CD4-positive, alpha-beta T cell (primary cell): ENCODE measurements around the gene PHLDB3. TPM values are rescaled to one million over a fixed set of nuclear protein-coding genes. Genes with fewer than 3 reads are reported as not detected.
"Not testable (repeated sequence)": the region's sequence is repeated elsewhere in the genome, so short reads cannot be mapped to it uniquely, and the experiment has no call there.

Experiments
- ATAC-seq: fragments of 200-7000 bp; cut with Tn5 transposase; one replicate; pipeline ENCODE4 v1.10.0; 2022; ENCODE audit warnings: mild to moderate bottlenecking; ENCODE audit not compliant: poor library complexity
- CTCF ChIA-PET: fragments of 350-600 bp; sonication (Branson Sonifier 250); formaldehyde crosslinking; loops from one replicate; lab custom pipeline; 2021; ENCODE audit warnings: antibody characterized with exemption, inconsistent platforms; lab: Charles Lee
- POLR2A ChIA-PET: fragments of 350-600 bp; sonication (Branson Sonifier 250); formaldehyde crosslinking; loops from one replicate; lab custom pipeline; 2021; ENCODE audit warnings: antibody characterized with exemption, inconsistent platforms; lab: Charles Lee
- DNase-seq, 14 experiments: peaks; one replicate each; pipeline ENCODE4 v3.0.0-alpha.2; 2013 to 2020; ENCODE audit warnings: mixed read lengths in 2 of 14
- H3K27ac ChIP-seq, 2 donors: one replicate each; pipeline versions ENCODE4 v1.5.1 to v1.7.0; 2013; ENCODE audit warnings: low read length in 2 of 2, low read depth in 1 of 2, mild to moderate bottlenecking in 1 of 2
- H3K27me3 ChIP-seq, 2 experiments: 1 replicate in 1 of 2; 2 replicates in 1 of 2; pipeline versions ENCODE4 v1.6.1 to v1.7.0; 2013; ENCODE audit warnings: low read length in 2 of 2, control low read depth in 1 of 2, mild to moderate bottlenecking in 1 of 2, moderate library complexity in 1 of 2; ENCODE audit not compliant: insufficient read depth in 2 of 2, control insufficient read depth in 1 of 2
- H3K36me3 ChIP-seq: one replicate; pipeline ENCODE4 v1.6.1; 2013; ENCODE audit warnings: low read length, control low read depth; ENCODE audit not compliant: insufficient read depth
- H3K4me1 ChIP-seq: one replicate; pipeline ENCODE4 v1.6.1; 2013; ENCODE audit warnings: low read length, control low read depth; ENCODE audit not compliant: insufficient read depth
- H3K4me3 ChIP-seq: one replicate; pipeline ENCODE4 v1.5.1; 2013; ENCODE audit warnings: mild to moderate bottlenecking, low read length, moderate library complexity
- H3K9me3 ChIP-seq, 2 experiments: 1 replicate in 1 of 2; 2 replicates in 1 of 2; pipeline versions ENCODE4 v1.6.1 to v1.7.0; 2013; ENCODE audit warnings: low read length in 2 of 2, mild to moderate bottlenecking in 2 of 2, control low read depth in 1 of 2, moderate library complexity in 1 of 2; ENCODE audit not compliant: control insufficient read depth in 1 of 2, insufficient read depth in 1 of 2
- H3K27ac Mint-ChIP-seq: one replicate; pipeline ENCODE4 v1.8.0; 2020; ENCODE audit warnings: mixed read lengths
- H3K27me3 Mint-ChIP-seq: one replicate; pipeline ENCODE4 v1.8.0; 2021; ENCODE audit warnings: mixed read lengths
- H3K36me3 Mint-ChIP-seq: one replicate; pipeline ENCODE4 v1.8.0; 2021; ENCODE audit warnings: low read depth, mixed read lengths
- H3K4me1 Mint-ChIP-seq: one replicate; pipeline ENCODE4 v1.8.0; 2021; ENCODE audit warnings: low read depth, mixed read lengths
- H3K4me3 Mint-ChIP-seq: one replicate; pipeline ENCODE4 v1.8.0; 2020; ENCODE audit warnings: mild to moderate bottlenecking, mixed read lengths
- H3K9me3 Mint-ChIP-seq: one replicate; pipeline ENCODE4 v1.8.0; 2020; ENCODE audit warnings: mixed read lengths
- intact Hi-C, 2 experiments: fragments of 100-400 bp; cut with DNase I in 1 of 2; cut with micrococcal nuclease in 1 of 2; formaldehyde crosslinking; loops; one replicate each; pipeline versions ENCODE4 v1.15.1 to v1.9.0; 2023 to 2025; cut with DNase I, micrococcal nuclease
- total RNA-seq, 174 experiments: library from RNA in 2 of 174; stranded (reverse) in 2 of 174; gene quantifications; one replicate each; pipeline ENCODE4 v1.2.3 and lab custom pipeline; 2021 to 2026
- TF ChIP-seq, protein P1 (sequence below): fragments of 200-600 bp; IDR thresholded peaks from one replicate; pipeline ENCODE4 v1.8.0; 2022; ENCODE audit warnings: antibody characterized with exemption, mild to moderate bottlenecking

PHLDB3 gene
- total RNA-seq, 2 experiments from 2014 or later = 75.1 to 77.4 TPM

DNA sequence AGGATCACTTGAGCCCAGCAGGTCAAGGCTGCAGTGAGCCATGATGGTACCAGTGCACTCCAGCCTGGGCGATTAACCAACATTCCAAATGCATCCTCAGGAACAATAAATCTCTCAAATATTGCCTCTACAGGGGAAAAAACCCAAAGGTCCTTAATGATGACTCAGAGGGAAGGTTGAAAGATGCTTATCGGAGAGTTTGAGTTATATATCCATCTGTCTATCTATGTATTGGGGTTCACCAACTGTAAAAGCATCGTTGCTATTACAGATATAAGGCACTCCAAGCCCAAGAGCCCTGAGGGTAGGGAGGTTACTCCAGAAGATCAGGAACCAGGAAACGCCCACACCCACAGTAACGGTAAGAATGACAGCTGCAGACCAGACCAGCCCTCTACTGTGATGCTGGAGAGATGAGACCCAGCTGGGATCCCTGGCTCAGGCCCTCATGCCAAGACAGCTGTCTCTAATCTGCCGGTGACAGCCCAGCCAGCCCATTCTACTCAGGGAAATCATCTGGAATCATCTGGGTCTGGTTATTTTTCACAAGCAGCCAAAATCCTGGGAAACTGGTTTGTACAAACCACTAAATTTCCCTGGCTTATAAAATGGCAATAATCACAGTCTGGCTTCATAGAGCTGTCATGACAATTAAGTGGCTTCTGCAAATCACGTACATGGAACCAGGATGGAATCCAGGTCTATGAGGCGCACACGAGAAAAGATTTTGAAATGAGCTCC lies 66.1 kb downstream of the PHLDB3 start:
- no peak overlapping the region for H3K4me3 ChIP-seq
- no peaks in the 10 kb centered on the region for H3K36me3 Mint-ChIP-seq
- H3K27me3 ChIP-seq = no peaks in the 10 kb centered on the region
- peak; percentile 37 for ATAC-seq
- intact Hi-C loops = loop anchor here (1.0 to 10.0 kb wide), 2 partner anchors 30 to 366 kb away; partner anchors contain the start of gene LYPD5 (in 1 of the 2)
- CTCF ChIA-PET = interaction anchor here (1.0 to 4.2 kb wide), 8 partner anchors 8 to 156 kb away, joined by 3 to 25 read pairs (median 6); partner anchors contain the start of gene PHLDB3
- no peaks in the 10 kb centered on the region for H3K27me3 Mint-ChIP-seq
- H3K4me3 Mint-ChIP-seq = peak overlapping the region; percentile 76
- H3K9me3 ChIP-seq = no peaks in the 10 kb centered on the region
- H3K27ac ChIP-seq = peak overlapping the region; percentile 74 to 90
- H3K4me1 ChIP-seq = peaks cover 42% of the 10 kb centered on the region
- DNase-seq = peak in 7 of 14 experiments; percentile 10 to 34 (median 26)
- TF ChIP-seq, protein P1, sequence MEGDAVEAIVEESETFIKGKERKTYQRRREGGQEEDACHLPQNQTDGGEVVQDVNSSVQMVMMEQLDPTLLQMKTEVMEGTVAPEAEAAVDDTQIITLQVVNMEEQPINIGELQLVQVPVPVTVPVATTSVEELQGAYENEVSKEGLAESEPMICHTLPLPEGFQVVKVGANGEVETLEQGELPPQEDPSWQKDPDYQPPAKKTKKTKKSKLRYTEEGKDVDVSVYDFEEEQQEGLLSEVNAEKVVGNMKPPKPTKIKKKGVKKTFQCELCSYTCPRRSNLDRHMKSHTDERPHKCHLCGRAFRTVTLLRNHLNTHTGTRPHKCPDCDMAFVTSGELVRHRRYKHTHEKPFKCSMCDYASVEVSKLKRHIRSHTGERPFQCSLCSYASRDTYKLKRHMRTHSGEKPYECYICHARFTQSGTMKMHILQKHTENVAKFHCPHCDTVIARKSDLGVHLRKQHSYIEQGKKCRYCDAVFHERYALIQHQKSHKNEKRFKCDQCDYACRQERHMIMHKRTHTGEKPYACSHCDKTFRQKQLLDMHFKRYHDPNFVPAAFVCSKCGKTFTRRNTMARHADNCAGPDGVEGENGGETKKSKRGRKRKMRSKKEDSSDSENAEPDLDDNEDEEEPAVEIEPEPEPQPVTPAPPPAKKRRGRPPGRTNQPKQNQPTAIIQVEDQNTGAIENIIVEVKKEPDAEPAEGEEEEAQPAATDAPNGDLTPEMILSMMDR = no peak
- POLR2A ChIA-PET = interaction anchor here (0.6 to 3.0 kb wide), 17 partner anchors 9 to 230 kb away, joined by 3 to 69 read pairs (median 5); partner anchors contain the start of genes IRGQ, PHLDB3, ZNF575 and ZNF576
- H3K36me3 ChIP-seq = no peaks in the 10 kb centered on the region
- H3K4me1 Mint-ChIP-seq = peaks cover 64% of the 10 kb centered on the region
- peaks cover 4% of the 10 kb centered on the region for H3K9me3 Mint-ChIP-seq
- H3K27ac Mint-ChIP-seq = peak overlapping the region; percentile 96

DNA sequence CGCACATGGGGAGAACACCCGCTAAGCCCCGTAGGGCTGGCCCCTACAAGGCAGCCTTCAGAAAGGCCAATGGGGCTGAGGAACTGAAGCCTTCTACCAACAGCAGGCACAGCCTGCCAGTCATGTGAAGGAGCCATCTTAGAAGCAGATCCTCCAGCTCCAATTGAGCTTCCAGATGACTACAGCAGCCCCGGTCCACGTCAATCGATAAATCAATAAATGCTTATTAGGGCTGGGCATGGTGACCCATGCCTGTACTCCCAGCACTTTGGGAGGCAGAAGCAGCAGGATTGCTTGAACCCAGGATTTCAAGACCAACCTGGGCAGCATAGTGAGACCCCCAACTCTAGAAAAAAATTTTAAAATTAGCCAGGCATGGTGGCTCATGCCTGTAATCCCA lies 66.8 kb downstream of the PHLDB3 start:
- intact Hi-C loops = loop anchor here in 1 of 2 experiments (10.0 kb wide), 1 partner anchor 367 kb away; the partner anchor contains the start of gene LYPD5
- H3K4me3 Mint-ChIP-seq = no peak overlapping the region
- H3K27ac Mint-ChIP-seq = peak overlapping the region; percentile 96
- DNase-seq = no peak
- TF ChIP-seq, protein P1 = no peak
- H3K27ac ChIP-seq = peak overlapping the region; percentile 74 to 90
- H3K9me3 ChIP-seq = no peaks in the 10 kb centered on the region
- H3K4me1 Mint-ChIP-seq = peaks cover 66% of the 10 kb centered on the region
- ATAC-seq = no peak
- peaks cover 49% of the 10 kb centered on the region for H3K4me1 ChIP-seq
- H3K27me3 Mint-ChIP-seq = no peaks in the 10 kb centered on the region
- ChIA-PET POLR2A (interaction anchor here (2.1 to 3.0 kb wide), 4 partner anchors 10 to 158 kb away, joined by 15 to 69 read pairs (median 23); partner anchors contain the start of genes IRGQ and ZNF576), CTCF (interaction anchor here (1.4 to 4.2 kb wide), 2 partner anchors 9 to 82 kb away, joined by 5 to 25 read pairs; no protein-coding TSS in a partner anchor)
- peaks cover 4% of the 10 kb centered on the region for H3K9me3 Mint-ChIP-seq
- no peaks in the 10 kb centered on the region for H3K36me3 ChIP-seq
- no peak overlapping the region for H3K4me3 ChIP-seq
- H3K36me3 Mint-ChIP-seq = no peaks in the 10 kb centered on the region
- H3K27me3 ChIP-seq = no peaks in the 10 kb centered on the region

DNA sequence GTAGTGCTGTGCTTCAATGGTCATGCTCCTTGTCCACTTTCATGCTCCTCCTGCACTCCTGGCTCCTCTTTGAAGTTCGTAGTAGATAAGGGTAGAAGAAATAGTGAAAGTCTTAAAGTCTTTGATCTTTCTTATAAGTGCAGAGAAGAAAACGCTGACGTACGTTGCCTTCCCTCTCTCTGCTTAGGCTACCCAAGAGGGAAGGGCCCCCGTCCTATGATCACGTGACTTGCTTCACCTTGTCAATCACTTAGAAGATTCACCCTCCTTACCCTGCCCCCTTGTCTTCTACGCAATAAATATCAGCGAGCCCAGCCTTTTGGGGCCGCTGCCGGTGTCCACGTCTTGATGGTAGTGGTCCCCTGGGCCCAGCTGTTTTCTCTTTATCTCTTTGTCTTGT lies 67.3 kb downstream of the PHLDB3 start:
- Histone ChIP-seq H3K27ac (peak overlapping the region in 1 of 2 donors; percentile 74), H3K4me1 (peaks cover 51% of the 10 kb centered on the region)
- Mint-ChIP-seq H3K4me3 (peak overlapping the region; percentile 84), H3K27ac (peak overlapping the region; percentile 96), H3K4me1 (peaks cover 70% of the 10 kb centered on the region)
- CTCF ChIA-PET = interaction anchor here (1.0 to 4.2 kb wide), 3 partner anchors 10 to 158 kb away, joined by 3 to 25 read pairs (median 5); no protein-coding TSS in a partner anchor
- peak in 7 of 14 experiments; percentile 15 to 67 (median 39) for DNase-seq
- H3K9me3 ChIP-seq, H3K27me3 Mint-ChIP-seq, H3K4me3 ChIP-seq, ATAC-seq, H3K36me3 ChIP-seq, H3K27me3 ChIP-seq, H3K36me3 Mint-ChIP-seq, POLR2A ChIA-PET, H3K9me3 Mint-ChIP-seq: not testable (repeated sequence)
- intact Hi-C loops = loop anchor here in 1 of 2 experiments (10.0 kb wide), 1 partner anchor 368 kb away; the partner anchor contains the start of gene LYPD5
